CD4-positive, alpha-beta T cell treated with Interleukin-1 beta for 1 hour (primary cell): ENCODE measurements around the gene LPP.

Experiments
- DNase-seq, 2 donors: peaks; one replicate each; pipeline ENCODE4 v3.0.0-alpha.2; 2020 to 2022

Gene LPP

GRCh38 chr3:188573291-188573940 is 419.5 kb downstream of the LPP start:
- DNase-seq, result peak in 1 of 2 donors; percentile 29

- DNase-seq, result no peak
Measured at GRCh38 chr3:188573956-188574355, 420.0 kb downstream of the LPP start.

- DNase-seq, result no peak
Measured at GRCh38 chr3:188574885-188575284, 420.9 kb downstream of the LPP start.

- DNase-seq, result no peak
Measured at GRCh38 chr3:188575501-188575900, 421.5 kb downstream of the LPP start.

- DNase-seq, result no peak
Measured at GRCh38 chr3:188577539-188577938, 423.6 kb downstream of the LPP start.

GRCh38 chr3:188578576-188579363 is 424.8 kb downstream of the LPP start:
- peak in 1 of 2 donors; percentile 26 for DNase-seq

GRCh38 chr3:188580223-188580622 is 426.3 kb downstream of the LPP start:
- no peak for DNase-seq

GRCh38 chr3:188580659-188581058 is 426.7 kb downstream of the LPP start:
- no peak for DNase-seq

- DNase-seq, result no peak
Measured at GRCh38 chr3:188581365-188581764, 427.4 kb downstream of the LPP start.

- DNase-seq, result no peak
Measured at GRCh38 chr3:188581792-188582191, 427.8 kb downstream of the LPP start.

- no peak for DNase-seq
Measured at GRCh38 chr3:188583341-188584161, 429.6 kb downstream of the LPP start.

GRCh38 chr3:188584162-188584529 is 430.2 kb downstream of the LPP start:
- DNase-seq, result no peak

GRCh38 chr3:188584958-188585689 is 431.2 kb downstream of the LPP start:
- no peak for DNase-seq

- DNase-seq, result no peak
Measured at GRCh38 chr3:188589071-188589470, 435.1 kb downstream of the LPP start.

- no peak for DNase-seq
Measured at GRCh38 chr3:188589771-188590170, 435.8 kb downstream of the LPP start.

GRCh38 chr3:188590557-188590956 is 436.6 kb downstream of the LPP start:
- no peak for DNase-seq

GRCh38 chr3:188594139-188594538 is 440.2 kb downstream of the LPP start:
- DNase-seq, result no peak

GRCh38 chr3:188595890-188596376 is 442.0 kb downstream of the LPP start:
- DNase-seq, result no peak

GRCh38 chr3:188598894-188599293 is 444.9 kb downstream of the LPP start:
- no peak for DNase-seq

GRCh38 chr3:188602111-188602510 is 448.2 kb downstream of the LPP start:
- no peak for DNase-seq

GRCh38 chr3:188602620-188603019 is 448.7 kb downstream of the LPP start:
- DNase-seq, result no peak

- DNase-seq, result no peak
Measured at GRCh38 chr3:188604651-188605050, 450.7 kb downstream of the LPP start.

GRCh38 chr3:188605231-188605630 is 451.3 kb downstream of the LPP start:
- no peak for DNase-seq
